Karpas-422 (cell line): Measurements from ENCODE around the gene ALG10B. TPM values are rescaled to one million over a fixed set of nuclear protein-coding genes. Genes with fewer than 3 reads are reported as not detected.
"Not testable (repeated sequence)": the region's sequence is repeated elsewhere in the genome, so short reads cannot be mapped to it uniquely, and the experiment has no call there.

Source experiments
- DNase-seq: peaks from one replicate; pipeline ENCODE4 v3.0.0-alpha.2; 2015
- H2AFZ ChIP-seq: fragments of 200-600 bp; sonication (generic); 2 replicates; pipeline ENCODE4 v1.6.1; 2014; ENCODE audit warnings: antibody characterized with exemption, low read length, mixed read lengths
- H3K27ac ChIP-seq: fragments of 200-600 bp; sonication (generic); 2 replicates; pipeline ENCODE4 v1.5.1; 2014; ENCODE audit warnings: mild to moderate bottlenecking, low read length, moderate library complexity
- H3K27me3 ChIP-seq: fragments of 200-600 bp; sonication (generic); 2 replicates; pipeline ENCODE4 v1.6.1; 2014; ENCODE audit warnings: low read length, mixed read lengths
- H3K36me3 ChIP-seq: fragments of 200-600 bp; sonication (generic); 2 replicates; pipeline ENCODE4 v1.6.1; 2014; ENCODE audit warnings: low read length, mixed read lengths; ENCODE audit not compliant: insufficient read depth
- H3K4me1 ChIP-seq: fragments of 200-600 bp; sonication (generic); 2 replicates; pipeline ENCODE4 v1.6.1; 2014; ENCODE audit warnings: mild to moderate bottlenecking, low read length, mixed read lengths
- H3K4me2 ChIP-seq: fragments of 200-600 bp; sonication (generic); 2 replicates; pipeline ENCODE4 v1.6.1; 2014; ENCODE audit warnings: low read length, low read depth, mild to moderate bottlenecking; ENCODE audit not compliant: poor library complexity, severe bottlenecking
- H3K4me3 ChIP-seq: fragments of 200-600 bp; sonication (generic); 2 replicates; pipeline ENCODE4 v1.5.1; 2014; ENCODE audit warnings: mild to moderate bottlenecking, antibody characterized with exemption, low read length, mixed read lengths
- H3K79me2 ChIP-seq: fragments of 200-600 bp; sonication (generic); 2 replicates; pipeline ENCODE4 v1.6.1; 2014; ENCODE audit warnings: mild to moderate bottlenecking, low read length, mixed read lengths
- H3K9ac ChIP-seq: fragments of 200-600 bp; sonication (generic); 2 replicates; pipeline ENCODE4 v1.6.0; 2014; ENCODE audit warnings: low read length
- H3K9me2 ChIP-seq: fragments of 200-600 bp; sonication (generic), shearing (Covaris generic); replicated peaks from 2 replicates; pipeline ENCODE4 v1.6.0; 2014; ENCODE audit warnings: mild to moderate bottlenecking, low read length, moderate library complexity; ENCODE audit not compliant: insufficient read depth
- H3K9me3 ChIP-seq: fragments of 300-700, 200-600 bp; sonication (generic); 2 replicates; pipeline ENCODE4 v1.6.1; 2014; ENCODE audit warnings: low read length, mixed read lengths
- H4K20me1 ChIP-seq: fragments of 200-600 bp; sonication (generic); 2 replicates; pipeline ENCODE4 v1.6.1; 2014; ENCODE audit warnings: mild to moderate bottlenecking, antibody characterized with exemption, low read length, low read depth; ENCODE audit not compliant: insufficient read depth
- small RNA-seq: library from RNA; depleted of rRNA; stranded (forward); fragments of <200 nt; gene quantifications from one replicate; pipeline ENCODE3, GENCODE V24; 2014
- total RNA-seq: library from RNA; depleted of rRNA; stranded (reverse); fragments of >200 nt; shearing (Covaris generic); gene quantifications from 2 replicates; pipeline ENCODE4 v1.2.3, GENCODE V29; 2014; ENCODE audit warnings: low replicate concordance

Gene ALG10B
- total RNA-seq, 1 experiment from 2014 or later, result 15.8 TPM

GRCh38 chr12:38350342-38351174, 34.0 kb downstream of the ALG10B start:
- H3K9me2 ChIP-seq, result no peaks in the 10 kb centered on the region

GRCh38 chr12:38351175-38351508, 34.6 kb downstream of the ALG10B start:
- H3K9ac ChIP-seq, H3K27ac ChIP-seq, H3K4me3 ChIP-seq: not testable (repeated sequence)

More at GRCh38 chr12:38350342-38351174, 34.0 kb downstream of the ALG10B start:
- Histone ChIP-seq H3K4me2 (no peak overlapping the region), H2AFZ (no peak overlapping the region), H3K9ac (no peak overlapping the region), H4K20me1 (no peaks in the 10 kb centered on the region), H3K27ac (no peak overlapping the region), H3K27me3 (no peaks in the 10 kb centered on the region), H3K9me3 (no peaks in the 10 kb centered on the region), H3K36me3 (no peaks in the 10 kb centered on the region), H3K4me3 (no peak overlapping the region), H3K79me2 (no peaks in the 10 kb centered on the region), H3K4me1 (no peaks in the 10 kb centered on the region)
- no peak for DNase-seq

DNA sequence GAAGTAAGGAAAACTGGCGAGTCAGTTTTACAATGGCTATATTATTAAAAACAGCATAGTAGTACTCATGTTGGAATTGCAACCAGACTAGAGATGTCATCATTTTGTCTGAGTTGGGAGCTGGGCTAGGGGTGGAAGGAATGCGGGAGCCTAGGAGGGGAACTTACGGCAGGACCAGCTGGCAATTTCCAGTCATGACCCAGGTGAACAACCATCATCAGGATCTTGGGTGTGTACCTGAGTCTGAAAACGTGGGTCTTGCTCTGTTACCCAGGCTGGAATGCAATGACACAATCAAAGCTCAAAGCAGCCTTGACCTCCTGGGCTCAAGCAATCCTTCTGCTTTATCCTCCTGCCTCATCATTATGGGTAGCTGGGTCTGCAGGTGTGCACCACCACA, 50.9 kb downstream of the ALG10B start:
- Histone ChIP-seq H3K9ac (no peak overlapping the region), H3K4me3 (no peak overlapping the region), H3K36me3 (no peaks in the 10 kb centered on the region), H3K4me1 (no peaks in the 10 kb centered on the region), H4K20me1 (no peaks in the 10 kb centered on the region), H3K9me2 (no peaks in the 10 kb centered on the region), H3K27ac (no peak overlapping the region), H3K79me2 (no peaks in the 10 kb centered on the region), H3K27me3 (no peaks in the 10 kb centered on the region), H3K9me3 (no peaks in the 10 kb centered on the region), H2AFZ (no peak overlapping the region), H3K4me2 (no peak overlapping the region)
- no peak for DNase-seq

More at GRCh38 chr12:38351175-38351508, 34.6 kb downstream of the ALG10B start:
- H3K4me1 ChIP-seq, H3K4me2 ChIP-seq, H3K9me2 ChIP-seq, H2AFZ ChIP-seq, H3K9me3 ChIP-seq, H4K20me1 ChIP-seq, H3K36me3 ChIP-seq, H3K79me2 ChIP-seq, H3K27me3 ChIP-seq, DNase-seq: not testable (repeated sequence)

DNA sequence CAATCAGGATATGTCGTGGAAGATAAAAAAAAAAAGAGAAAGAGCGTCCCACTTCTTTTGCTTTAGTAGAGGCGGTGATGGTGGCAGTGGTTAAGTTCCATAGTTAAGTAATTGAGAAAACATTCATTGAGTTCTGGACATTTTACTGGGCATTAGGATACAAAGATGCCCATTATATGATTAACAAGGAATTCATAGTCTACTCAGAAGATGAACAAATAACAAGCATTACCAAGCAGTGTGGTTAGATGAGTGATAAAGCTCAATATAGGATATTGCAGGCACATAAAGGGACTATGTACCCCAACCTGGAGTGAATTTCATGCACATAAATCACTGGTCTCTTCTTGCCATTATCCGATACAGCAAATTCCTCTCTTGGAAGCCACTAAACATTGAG, 53.7 kb downstream of the ALG10B start:
- Histone ChIP-seq H4K20me1 (no peaks in the 10 kb centered on the region), H3K4me1 (no peaks in the 10 kb centered on the region), H3K9me3 (peaks cover 9% of the 10 kb centered on the region; the same call in 1 of the 2 replicates), H3K27me3 (no peaks in the 10 kb centered on the region), H3K4me3 (no peak overlapping the region), H3K9ac (no peak overlapping the region), H3K79me2 (no peaks in the 10 kb centered on the region), H3K4me2 (no peak overlapping the region), H2AFZ (no peak overlapping the region), H3K9me2 (no peaks in the 10 kb centered on the region), H3K27ac (no peak overlapping the region), H3K36me3 (no peaks in the 10 kb centered on the region)
- no peak for DNase-seq

- no peaks in the 10 kb centered on the region for H3K9me2 ChIP-seq
- H3K4me2 ChIP-seq, result no peak overlapping the region
- no peak overlapping the region for H3K4me3 ChIP-seq
- H3K9ac ChIP-seq, result no peak overlapping the region
- H3K9me3 ChIP-seq, result peaks cover 9% of the 10 kb centered on the region; the same call in 1 of the 2 replicates
- H3K36me3 ChIP-seq, result no peaks in the 10 kb centered on the region
- H2AFZ ChIP-seq, result no peak overlapping the region
- DNase-seq, result no peak
- no peaks in the 10 kb centered on the region for H3K79me2 ChIP-seq
- H3K27me3 ChIP-seq, result no peaks in the 10 kb centered on the region
- no peak overlapping the region for H3K27ac ChIP-seq
- no peaks in the 10 kb centered on the region for H3K4me1 ChIP-seq
- no peaks in the 10 kb centered on the region for H4K20me1 ChIP-seq
These were observed 57.2 kb downstream of the ALG10B start for GRCh38 chr12:38373784-38374183.

GRCh38 chr12:38374751-38375150, 58.2 kb downstream of the ALG10B start:
- no peaks in the 10 kb centered on the region for H3K27me3 ChIP-seq
- H3K79me2 ChIP-seq, result no peaks in the 10 kb centered on the region
- no peaks in the 10 kb centered on the region for H3K9me2 ChIP-seq
- no peak for DNase-seq
- peaks cover 9% of the 10 kb centered on the region; the same call in 1 of the 2 replicates for H3K9me3 ChIP-seq
- no peak overlapping the region for H3K4me2 ChIP-seq
- no peak overlapping the region for H3K9ac ChIP-seq
- H2AFZ ChIP-seq, result no peak overlapping the region
- H3K4me1 ChIP-seq, result no peaks in the 10 kb centered on the region
- no peaks in the 10 kb centered on the region for H4K20me1 ChIP-seq
- H3K36me3 ChIP-seq, result no peaks in the 10 kb centered on the region
- H3K4me3 ChIP-seq, result no peak overlapping the region
- no peak overlapping the region for H3K27ac ChIP-seq

Small RNA genes within 50 kb of the gene (small RNA-seq; reads per million reads assigned to genes)
- not detected for gene RF00019
